Inflammatory macrophage (primary cell): ENCODE results near the gene EFCAB9.
"Not testable (repeated sequence)": the region's sequence is repeated elsewhere in the genome, so short reads cannot be mapped to it uniquely, and the experiment has no call there.

Experiments
- DNase-seq, 2 donors: peaks; one replicate each; pipeline ENCODE4 v3.0.0-alpha.2; 2020 to 2022
- total RNA-seq, 18 experiments: gene quantifications; one replicate each; lab custom pipeline; 2026; ENCODE audit warnings: mixed read lengths in 6 of 18, inconsistent platforms in 2 of 18; lab: John Stamatoyannopoulos, UW

Gene EFCAB9
- 0 to 0.07 (median 0) reads per million in 18 experiments for total RNA-seq

DNA sequence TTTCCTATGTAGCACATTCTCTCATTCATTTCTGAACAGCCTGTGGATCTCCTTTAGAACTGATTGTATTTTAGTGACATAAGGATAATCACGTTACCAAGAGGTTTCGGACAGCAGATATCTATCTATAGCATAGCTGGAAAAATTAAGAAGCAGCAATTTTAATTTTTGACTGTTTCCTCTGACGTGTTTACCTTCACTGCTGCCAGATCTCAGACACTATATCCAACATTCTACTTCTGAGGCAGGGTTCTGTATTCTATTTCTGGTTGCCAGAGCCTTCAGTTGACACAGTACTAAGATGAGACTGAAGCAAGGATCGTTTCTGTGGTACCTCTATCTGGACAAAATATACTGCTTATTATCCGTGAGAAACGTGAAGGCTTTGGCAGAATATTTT, at the start of gene EFCAB9:
Gene EFCAB9, plus strand, starts transcription at position 301 of the 400 bp plus-strand sequence. Its CDS starts 1 bp downstream, at position 302.
- no peak for DNase-seq

DNA sequence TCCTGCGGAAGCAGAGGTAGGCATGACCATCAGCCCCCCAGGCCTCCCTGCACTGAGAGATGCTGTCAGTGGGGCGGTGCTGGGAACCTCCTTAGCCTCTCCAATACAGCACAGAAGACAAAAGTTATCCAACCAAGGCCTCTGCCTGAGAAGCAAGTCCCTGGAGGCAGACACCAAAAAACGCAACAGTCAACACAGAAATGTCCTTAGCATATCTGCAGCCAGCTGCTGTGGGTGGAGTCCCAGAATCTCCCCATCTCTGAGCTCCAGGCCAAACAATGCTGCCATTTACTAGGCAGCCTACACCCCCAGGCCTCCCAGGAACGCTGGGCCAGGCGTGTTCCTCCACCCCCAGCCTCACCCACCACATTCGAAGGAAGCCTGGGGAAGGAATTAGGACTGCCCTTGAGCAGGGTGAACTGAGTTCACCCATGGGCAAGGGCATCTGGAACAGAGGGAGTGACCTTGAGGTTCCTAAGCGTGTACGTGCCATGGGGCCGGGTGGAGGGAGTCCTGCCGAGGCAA, 49.6 kb upstream of the EFCAB9 start:
- no peak for DNase-seq

GRCh38 chr5:172144931-172145869, 48.8 kb upstream of the EFCAB9 start:
- DNase-seq = no peak

- DNase-seq = no peak
Measured at GRCh38 chr5:172145870-172146747, 47.9 kb upstream of the EFCAB9 start.

- no peak for DNase-seq
Measured at GRCh38 chr5:172146748-172147092, 47.3 kb upstream of the EFCAB9 start.

- no peak for DNase-seq
Measured at GRCh38 chr5:172147857-172148256, 46.1 kb upstream of the EFCAB9 start.

DNA sequence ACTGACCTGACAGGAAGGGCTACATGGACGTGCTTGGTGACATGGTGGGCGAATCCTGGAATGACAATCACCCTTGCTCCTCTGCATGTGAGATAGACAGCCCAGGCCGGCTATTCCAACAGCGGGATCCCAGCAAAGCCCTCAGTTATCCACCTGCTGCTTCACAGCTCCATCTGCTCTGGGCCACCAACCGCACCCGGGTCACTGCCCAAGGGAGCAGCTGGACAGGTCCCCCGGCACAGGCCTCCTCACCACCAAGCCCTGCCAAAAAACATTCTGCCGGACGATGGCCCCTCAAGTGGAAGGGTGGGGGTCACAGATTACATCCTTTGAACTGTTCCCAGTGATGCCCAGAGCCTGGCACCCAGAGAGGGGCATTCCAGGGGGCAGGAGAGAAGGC, 45.6 kb upstream of the EFCAB9 start:
- no peak for DNase-seq

GRCh38 chr5:172149073-172149472, 44.9 kb upstream of the EFCAB9 start:
- DNase-seq = no peak

DNA sequence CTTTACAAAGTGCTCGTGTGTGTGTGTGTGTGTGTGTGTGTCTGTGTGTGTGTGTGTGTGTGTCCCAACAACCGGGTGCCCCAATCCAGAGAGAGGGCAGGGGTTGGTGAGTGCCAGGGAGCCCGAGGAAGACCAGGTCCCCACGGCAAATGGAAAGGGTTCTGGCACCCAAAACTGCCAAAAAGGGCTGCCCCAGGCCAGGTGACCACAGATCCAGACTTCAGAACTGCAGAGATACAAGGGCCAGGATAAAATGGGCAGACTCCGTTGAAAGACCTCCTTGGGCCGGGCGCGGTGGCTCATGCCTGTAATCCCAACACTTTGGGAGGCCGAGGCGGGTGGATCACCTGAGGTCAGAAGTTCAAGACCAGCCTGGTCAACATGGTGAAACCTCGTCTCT, 44.5 kb upstream of the EFCAB9 start:
- DNase-seq = not testable (repeated sequence)

DNA sequence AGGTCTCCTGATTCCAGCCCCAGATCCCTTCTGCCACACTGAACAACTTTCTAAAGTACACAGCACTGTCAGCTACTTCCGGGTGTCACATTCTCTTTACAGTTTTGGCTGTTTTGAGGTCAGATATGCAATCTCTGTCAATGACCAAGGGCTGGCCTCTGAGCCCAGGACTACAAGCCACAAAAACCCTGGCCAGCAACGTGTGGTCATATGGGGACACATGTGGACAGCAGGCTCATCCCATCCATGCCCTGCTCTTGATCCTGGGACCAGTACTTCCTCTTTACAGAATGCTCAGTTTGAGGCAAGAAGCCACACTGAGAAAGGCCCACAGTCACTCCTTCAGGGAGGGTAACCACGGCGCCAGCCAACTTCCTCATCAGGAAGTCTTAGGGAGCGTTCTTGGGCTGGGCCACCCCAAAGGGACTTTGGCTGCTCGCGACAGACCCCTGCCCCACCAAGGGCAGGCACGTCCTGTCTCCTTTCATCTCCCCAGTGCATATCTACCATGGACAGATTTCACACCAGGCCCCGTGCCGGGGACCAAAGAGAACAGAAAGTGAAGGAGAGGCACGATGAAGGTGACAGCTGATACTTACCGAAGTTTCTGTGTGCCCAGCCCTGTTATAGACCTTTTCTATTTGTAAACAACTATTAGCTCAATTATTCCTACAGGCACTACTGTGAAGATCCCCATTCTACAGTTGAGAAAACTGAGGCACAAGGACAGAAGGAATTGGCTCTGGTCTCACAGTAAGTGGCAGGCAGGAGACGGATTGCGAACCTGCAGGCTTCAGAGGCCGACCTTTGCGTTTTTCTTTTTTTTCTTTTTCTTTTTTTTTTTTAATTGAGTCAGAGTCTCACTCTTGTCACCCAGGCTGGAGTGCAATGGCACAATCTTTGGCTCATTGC, 43.2 kb upstream of the EFCAB9 start:
- peak; percentile 98 to 99 for DNase-seq

DNA sequence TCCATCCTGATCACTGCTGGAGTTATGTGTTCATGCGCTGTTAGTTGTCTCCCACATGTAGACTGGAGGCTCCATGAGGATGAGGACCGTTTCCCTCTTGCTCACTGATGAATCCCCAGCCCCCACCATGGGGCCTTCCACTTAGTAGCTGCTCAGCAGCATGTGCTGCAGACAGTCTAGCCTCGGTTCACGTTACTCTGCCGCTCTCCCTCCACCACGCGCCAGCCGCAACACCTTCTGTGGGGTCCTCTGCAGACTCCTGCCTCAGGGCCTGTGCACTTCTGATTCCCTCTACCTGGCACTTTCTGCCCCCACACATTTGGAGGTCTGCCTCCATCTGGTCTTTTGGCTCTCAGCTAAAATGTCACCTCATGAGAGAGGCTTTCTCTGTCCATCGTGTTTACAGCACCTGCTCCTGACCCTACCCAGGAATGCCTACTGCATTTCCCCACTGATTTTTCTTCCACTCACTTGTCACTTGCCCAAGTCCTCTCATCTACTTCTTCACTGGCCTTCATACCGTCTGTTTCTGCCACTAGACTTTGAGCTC, 42.2 kb upstream of the EFCAB9 start:
- peak in 1 of 2 donors; percentile 21 for DNase-seq

GRCh38 chr5:172153695-172154094, 40.3 kb upstream of the EFCAB9 start:
- DNase-seq = no peak

- DNase-seq = not testable (repeated sequence)
Measured at GRCh38 chr5:172155101-172155500, 38.9 kb upstream of the EFCAB9 start.

- DNase-seq = no peak
Measured at GRCh38 chr5:172156541-172156994, 37.4 kb upstream of the EFCAB9 start.

- no peak for DNase-seq
Measured at GRCh38 chr5:172159016-172159415, 35.0 kb upstream of the EFCAB9 start.

- no peak for DNase-seq
Measured at GRCh38 chr5:172160506-172160905, 33.5 kb upstream of the EFCAB9 start.

DNA sequence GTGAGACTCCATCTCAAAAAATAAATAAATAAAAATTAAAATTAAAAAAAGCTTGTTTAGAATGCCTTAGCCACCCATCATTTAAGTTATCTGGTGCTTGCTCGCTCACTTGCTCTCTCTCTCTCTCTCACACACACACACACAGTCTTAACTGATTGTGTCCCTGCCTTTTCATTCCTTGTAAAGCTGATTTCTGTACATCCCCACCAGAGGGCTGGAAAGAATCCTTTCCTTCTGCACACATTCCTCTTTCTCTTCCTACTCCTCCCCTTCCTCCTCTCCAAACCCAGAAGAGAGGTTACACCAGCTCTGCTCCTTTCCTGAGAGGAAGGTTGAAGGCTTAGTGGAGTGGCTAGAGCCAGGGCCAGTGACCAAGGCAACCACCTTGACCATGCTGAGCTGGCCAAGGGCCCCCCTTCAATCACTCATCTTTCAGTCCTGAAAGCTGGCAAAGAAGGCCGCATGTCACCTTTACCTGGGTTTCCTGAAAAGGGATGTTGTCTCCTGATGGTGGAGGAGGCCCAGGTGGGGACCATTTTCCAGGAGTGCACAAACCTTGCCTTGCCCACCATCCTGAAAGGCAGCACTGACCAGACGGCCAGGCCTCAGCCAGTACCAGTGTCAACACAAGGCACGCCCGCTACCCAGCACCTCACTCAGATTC, 31.5 kb upstream of the EFCAB9 start:
- no peak for DNase-seq

DNA sequence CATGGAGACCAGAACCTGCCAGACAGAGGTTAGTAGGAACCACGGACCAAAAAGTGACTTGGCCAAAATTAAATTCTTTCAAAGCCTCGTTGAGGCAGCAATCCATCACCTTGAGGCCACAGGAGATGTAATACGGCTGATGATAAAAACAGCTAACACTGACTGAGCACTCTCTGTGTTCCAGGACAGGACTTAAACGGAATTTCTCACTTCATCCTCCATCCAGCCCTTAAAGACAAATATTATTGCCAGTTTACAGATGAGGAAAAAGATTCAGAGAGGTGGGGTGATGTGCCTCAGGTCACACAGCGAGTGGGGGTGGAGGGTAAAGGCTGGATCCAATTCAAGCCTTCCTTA, 31.0 kb upstream of the EFCAB9 start:
- DNase-seq = no peak

DNA sequence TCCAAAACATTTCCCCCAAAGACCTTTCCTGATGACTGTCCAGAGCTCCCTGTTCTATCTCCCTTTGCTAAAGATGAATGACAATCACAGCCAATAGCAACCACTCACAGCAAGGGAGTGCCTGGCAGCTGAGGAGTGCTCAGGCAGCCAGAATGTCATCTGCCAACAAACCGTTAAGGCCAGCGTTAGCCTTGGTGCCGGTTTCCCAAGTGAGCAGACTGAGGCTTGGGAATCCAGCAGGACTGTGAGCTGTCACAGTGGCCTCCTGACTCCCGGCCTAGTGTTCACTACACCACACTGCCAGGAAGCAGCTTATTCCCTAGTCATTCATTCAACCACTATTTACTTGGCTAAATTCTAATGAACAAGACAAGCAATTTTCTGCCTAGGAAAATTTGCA, 30.6 kb upstream of the EFCAB9 start:
- DNase-seq = no peak

DNA sequence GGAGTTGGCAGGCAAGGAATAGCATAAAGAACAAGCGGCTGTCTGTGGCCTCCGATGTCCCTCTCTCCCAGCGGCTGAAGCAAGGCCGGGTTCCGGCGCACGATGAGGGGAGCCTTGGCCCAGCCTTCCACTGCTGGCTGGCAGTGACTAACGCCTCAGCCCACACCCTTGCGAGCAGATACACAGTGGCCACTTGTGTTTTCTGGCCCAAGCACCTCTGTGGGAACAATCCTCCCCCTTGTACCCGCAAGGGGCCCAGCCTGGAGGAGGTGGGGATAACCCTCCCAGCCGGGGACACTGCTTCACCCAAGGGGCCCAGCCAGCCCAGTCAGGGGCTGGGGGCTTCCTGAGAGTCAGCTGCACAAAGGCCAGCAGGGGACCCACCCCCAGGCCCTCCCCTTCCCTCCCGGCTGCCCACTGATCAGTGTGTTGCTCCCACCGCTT, 29.2 kb upstream of the EFCAB9 start:
- no peak for DNase-seq

DNA sequence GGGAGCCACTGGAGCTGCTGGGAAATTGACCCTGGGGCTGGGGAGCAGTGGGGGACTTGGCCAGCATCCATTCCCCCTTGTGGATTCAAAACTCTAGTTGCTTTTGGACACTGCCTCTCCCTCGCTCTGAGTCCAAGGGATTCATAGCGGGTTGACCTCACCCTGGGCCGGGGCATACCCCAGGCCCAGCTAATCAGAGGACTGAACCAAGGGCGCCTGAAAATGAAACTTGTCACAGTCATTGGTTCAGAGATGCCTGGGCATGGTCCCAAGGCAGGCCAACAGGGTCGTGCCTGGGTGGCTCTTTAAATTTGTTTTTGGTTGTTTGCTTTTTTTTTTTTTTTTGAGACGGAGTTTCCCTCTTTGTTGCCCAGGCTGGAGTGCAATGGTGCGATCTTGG, 28.5 kb upstream of the EFCAB9 start:
- no peak for DNase-seq
